Ramos (cell line): ENCODE measurements around the gene ZFC3H1.

Experiments used
- in situ Hi-C: fragments of 300-500 bp; cut with MboI; formaldehyde crosslinking; loops from one replicate; pipeline ENCODE4 v1.14.3; 2022; ENCODE audit warnings: low sequenced_read_pairs; ENCODE audit not compliant: unreplicated experiment

The ZFC3H1 gene

GRCh38 chr12:71683633-71684032 lies 20.0 kb upstream of the ZFC3H1 start:
- in situ Hi-C loops: no loop called here

- in situ Hi-C loops: no loop called here
Measured at GRCh38 chr12:71682466-71682865, 18.8 kb upstream of the ZFC3H1 start.

DNA sequence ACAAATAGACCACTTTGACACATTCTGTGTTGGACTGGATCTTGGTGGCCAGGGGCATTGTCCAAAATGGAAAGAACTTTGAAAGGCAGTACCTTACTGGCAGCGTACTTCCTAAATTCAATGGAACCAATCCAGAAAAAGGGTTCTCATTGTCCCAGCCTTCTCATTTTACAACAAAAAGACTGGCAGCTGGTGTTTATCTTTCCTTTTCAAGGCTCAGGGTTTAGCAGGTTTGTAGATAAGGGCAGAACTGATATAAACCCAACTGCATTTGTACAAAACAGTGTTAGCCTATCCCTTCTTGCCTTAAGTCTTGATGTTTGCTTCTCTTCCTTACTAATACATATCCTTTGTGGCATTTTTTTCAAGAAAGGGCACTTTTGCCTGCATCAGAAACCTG lies 8.2 kb upstream of the ZFC3H1 start:
- in situ Hi-C loops: no loop called here

DNA sequence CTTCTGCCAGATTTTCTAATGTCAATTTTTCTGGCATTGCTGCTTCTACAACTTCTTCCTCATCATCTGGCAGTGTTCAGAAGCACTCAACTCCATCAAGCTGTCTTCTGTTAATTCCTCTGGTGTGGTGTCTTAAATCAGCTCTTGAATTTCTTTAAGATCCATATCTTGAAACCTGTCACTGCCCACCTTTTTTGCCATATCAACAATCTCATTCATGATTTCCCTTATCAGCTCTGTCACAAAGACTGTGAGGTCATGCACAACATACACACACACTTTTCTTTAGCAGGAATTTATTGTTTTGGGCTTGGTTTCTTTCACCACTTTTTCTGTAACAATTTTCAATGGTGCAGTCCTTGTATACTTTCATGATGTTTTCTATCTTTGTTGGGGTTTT lies 7.7 kb upstream of the ZFC3H1 start:
- in situ Hi-C loops: no loop called here

GRCh38 chr12:71666259-71666658 lies 2.6 kb upstream of the ZFC3H1 start:
- in situ Hi-C loops: no loop called here

- in situ Hi-C loops: no loop called here
Measured at GRCh38 chr12:71665090-71665463, 1.4 kb upstream of the ZFC3H1 start.

- in situ Hi-C loops: no loop called here
Measured at GRCh38 chr12:71664411-71665089, 902 bp upstream of the ZFC3H1 start.

DNA sequence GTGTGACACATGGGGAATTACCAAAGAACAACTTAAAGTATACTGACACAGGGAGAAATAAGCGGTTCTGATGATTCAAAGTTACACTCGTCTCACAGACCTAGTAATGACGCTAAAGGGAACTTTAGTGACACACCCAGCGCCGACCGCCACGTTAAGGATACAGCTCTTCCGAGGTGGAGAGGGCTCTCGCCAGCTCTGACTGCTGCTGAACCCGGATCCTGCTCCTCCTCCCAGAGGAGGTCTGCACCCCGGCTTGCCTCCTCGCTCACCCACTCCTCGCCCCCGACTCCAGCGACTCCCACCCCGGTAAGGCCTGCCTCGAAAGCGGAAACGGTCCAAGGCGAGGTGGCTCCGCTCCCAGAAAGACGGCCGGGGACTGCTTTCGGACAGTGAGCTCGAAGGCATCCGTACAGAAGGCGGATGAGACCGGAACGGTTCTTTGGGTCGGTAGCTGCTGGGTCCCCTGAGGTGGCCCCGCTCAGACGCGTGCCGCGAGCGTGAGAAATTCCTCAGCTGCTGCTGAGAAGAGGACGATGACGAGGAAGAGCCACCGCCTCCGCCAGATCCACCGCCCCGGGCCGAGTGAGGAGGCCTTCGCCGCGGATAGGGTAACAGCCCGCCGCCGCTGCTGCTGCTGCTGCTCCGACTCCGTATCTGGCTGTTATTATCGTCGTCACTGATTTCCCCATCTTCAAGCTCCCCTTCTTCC lies 643 bp downstream of the ZFC3H1 start:
- in situ Hi-C loops: no loop called here

GRCh38 chr12:71661977-71662530 lies 1.6 kb downstream of the ZFC3H1 start:
- in situ Hi-C loops: no loop called here

DNA sequence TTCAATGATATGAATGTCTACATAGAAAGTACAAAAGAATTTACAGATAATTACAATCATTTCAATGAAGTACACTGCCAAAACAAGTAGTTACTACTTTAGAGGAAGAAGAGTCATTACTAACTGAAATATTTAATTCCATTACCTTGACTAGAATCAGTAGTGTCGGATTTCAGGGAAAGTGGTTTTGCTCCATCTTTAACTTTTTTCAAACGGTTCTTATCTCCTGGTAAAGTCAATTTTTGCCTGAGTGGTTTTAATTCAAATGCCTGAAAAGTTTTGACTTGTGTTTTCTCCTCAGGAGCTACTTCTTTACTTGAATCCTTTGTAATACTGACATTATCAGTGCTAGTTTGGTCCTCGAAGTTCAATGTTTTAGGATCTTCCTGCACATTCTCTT lies 6.9 kb downstream of the ZFC3H1 start:
- in situ Hi-C loops: no loop called here

- in situ Hi-C loops: no loop called here
Measured at GRCh38 chr12:71655907-71656306, 7.7 kb downstream of the ZFC3H1 start.

GRCh38 chr12:71655495-71655894 lies 8.2 kb downstream of the ZFC3H1 start:
- in situ Hi-C loops: no loop called here

DNA sequence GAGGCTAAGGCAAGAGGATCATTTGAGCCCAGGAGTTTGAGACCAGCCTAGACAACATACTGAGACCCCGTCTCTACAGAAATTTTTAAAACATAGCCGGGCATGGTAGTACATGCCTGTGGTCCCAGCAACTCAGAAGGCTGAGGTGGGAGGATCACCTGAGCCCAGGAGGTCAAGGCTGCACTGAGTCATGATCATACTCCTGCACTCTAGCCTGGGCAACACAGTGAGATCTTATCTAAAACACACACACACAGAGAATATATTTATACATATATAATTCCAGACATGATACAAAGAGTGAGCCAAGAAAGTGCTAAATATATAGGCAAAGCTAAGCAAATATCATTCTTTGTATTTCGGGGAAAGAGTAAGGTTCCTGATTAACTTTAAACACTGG lies 9.4 kb downstream of the ZFC3H1 start:
- in situ Hi-C loops: no loop called here

DNA sequence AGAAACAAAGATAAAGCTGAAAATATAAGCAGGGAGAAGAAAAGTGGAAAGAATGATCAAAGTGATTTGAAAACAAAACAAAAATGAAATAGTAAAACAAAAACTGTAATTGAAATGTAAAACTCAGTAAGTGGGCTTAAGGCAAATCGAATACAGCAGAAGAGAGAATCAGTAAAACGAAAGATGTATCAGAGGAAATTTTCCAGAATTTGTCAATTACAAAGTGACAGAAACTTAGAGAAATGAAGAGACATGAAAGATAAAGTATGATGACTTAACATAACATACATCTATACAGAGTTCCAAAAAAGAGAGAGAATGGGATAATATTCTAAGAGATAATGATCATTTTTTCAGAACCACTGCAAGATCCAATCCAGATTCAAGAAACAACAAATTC lies 10.5 kb downstream of the ZFC3H1 start:
- in situ Hi-C loops: no loop called here

- in situ Hi-C loops: no loop called here
Measured at GRCh38 chr12:71652656-71653055, 11.0 kb downstream of the ZFC3H1 start.

DNA sequence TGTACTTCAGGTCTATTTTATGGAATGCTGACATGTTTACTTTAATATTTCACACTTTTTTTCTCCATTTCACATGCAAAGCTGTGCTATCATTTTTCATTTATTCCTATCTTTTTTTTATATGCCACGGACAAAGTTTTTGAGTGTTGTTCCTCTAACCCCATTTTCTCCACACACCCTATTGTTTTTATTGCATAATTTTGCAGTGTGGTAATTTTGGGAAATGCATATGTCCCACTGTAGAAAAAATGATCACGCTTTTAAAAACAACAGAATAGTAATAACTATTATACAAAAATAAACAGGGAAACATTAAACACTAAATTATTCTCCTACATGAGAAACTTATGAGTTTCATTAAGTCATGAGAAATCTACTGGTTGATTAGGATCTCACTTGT lies 14.2 kb downstream of the ZFC3H1 start:
- in situ Hi-C loops: no loop called here

DNA sequence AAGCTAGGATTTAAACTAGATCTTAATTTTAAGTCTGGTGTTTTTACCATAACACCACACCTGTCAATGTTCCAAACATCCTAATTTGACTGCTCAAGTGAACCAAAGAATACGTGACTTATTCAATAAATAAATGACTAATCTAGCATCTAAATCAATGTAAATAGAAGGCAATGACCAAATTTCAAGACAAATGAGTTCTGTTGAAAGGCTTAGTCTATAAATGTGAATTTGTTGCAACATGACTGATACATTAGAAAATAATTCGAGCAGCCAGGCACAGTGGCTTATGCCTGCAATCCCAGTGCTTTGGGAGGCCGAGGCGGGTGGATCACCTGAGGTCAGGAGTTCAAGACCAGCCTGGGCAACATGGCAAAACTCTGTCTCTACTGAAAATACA lies 15.1 kb downstream of the ZFC3H1 start:
- in situ Hi-C loops: no loop called here

DNA sequence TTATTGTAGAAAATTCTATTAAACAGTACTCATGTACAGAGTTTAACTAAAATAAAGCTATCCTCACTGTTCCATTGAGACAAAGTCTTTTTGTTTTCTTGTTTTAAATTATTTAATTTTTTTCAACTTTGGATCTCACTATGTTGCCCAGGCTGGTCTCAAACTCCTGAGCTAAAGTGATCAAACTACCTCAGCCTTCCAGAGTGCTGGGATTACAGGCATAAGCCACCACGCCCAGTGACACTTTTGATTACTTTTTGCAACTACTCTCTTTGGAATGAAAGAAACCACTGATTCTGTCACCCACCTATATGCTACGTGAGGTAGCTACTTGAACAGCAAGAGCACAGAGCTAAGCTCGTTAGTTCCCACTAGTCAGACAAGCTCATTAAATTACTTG lies 17.1 kb downstream of the ZFC3H1 start:
- in situ Hi-C loops: no loop called here

DNA sequence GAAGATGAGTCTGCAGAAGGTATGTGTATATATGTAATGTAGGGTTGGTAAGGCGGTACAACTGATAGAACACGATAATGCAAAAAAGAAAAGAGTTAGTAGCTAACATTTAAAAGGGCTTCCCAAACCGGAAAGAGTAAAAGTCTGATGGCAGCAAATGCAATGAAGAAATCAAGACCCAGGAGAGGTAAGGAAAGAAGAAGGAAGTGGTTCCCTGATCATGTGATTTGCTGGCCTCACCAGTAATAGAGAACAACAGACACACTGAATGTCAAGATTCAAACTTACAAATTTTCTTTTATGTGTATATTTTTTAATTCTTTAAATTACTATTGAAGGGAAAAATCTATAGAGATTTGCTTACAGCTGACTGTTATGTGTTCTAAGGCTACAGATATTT lies 18.4 kb downstream of the ZFC3H1 start:
- in situ Hi-C loops: no loop called here

GRCh38 chr12:71642264-71642663 lies 21.4 kb downstream of the ZFC3H1 start:
- in situ Hi-C loops: no loop called here

GRCh38 chr12:71641390-71641789 lies 22.3 kb downstream of the ZFC3H1 start:
- in situ Hi-C loops: no loop called here

DNA sequence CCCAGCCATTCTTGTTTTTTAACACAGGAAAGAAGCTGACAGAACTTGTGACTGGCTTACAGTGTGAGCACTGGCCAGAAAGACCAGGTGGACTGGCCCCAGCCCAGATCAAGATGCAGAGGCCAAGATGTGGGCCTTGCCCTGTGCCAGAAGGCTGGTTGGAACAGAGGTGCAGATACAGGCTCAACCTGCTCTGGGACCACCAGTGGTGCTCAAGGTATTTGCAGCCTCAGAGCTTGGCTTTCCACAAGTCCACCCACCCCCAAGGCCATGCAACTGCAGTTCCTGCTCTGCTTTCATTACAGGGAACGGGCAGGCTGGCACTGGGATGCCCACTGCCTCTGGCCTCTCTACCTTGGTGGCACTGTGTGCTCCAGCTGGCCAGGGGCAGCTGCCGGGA lies 23.3 kb downstream of the ZFC3H1 start:
- in situ Hi-C loops: no loop called here
